Peyer's patch (tissue), 4 donors: ENCODE results near the gene SLX1B. TPM values are rescaled to one million over a fixed set of nuclear protein-coding genes. Genes with fewer than 3 reads are reported as not detected.
"Not testable (repeated sequence)": the region's sequence is repeated elsewhere in the genome, so short reads cannot be mapped to it uniquely, and the experiment has no call there.

Experiments
- DNase-seq, 3 donors: peaks; one replicate each; pipeline ENCODE4 v3.0.0-alpha.2; 2017 to 2019
- H3K27ac ChIP-seq, 4 donors: fragments of 200-600 bp; sonication (generic); one replicate each; pipeline ENCODE4 v1.5.1; 2016 to 2019
- H3K27me3 ChIP-seq, 2 donors: fragments of 200-600 bp; sonication (generic); one replicate each; pipeline ENCODE4 v1.5.1; 2019
- H3K36me3 ChIP-seq, 3 donors: fragments of 200-600 bp; sonication (generic); one replicate each; pipeline ENCODE4 v1.5.1; 2016 to 2019
- H3K4me1 ChIP-seq, 4 donors: fragments of 200-600 bp; sonication (generic); one replicate each; pipeline ENCODE4 v1.5.1; 2016 to 2019
- H3K4me3 ChIP-seq, 4 donors: fragments of 200-600 bp; sonication (generic); 1 replicate in 3 of 4; 2 replicates in 1 of 4; pipeline ENCODE4 v1.5.1; 2016 to 2019; ENCODE audit warnings: mild to moderate bottlenecking in 1 of 4
- H3K9me3 ChIP-seq, 4 donors: fragments of 200-600 bp; sonication (generic); one replicate each; pipeline ENCODE4 v1.5.1; 2016 to 2019; ENCODE audit warnings: mild to moderate bottlenecking in 1 of 4
- small RNA-seq, 2 donors: library from RNA; depleted of rRNA; stranded (forward); fragments of <200 nt; gene quantifications; one replicate each; pipeline ENCODE3, GENCODE V24; 2016
- total RNA-seq, 4 donors: library from RNA; depleted of rRNA; stranded (reverse); fragments of >200 nt; gene quantifications; one replicate each; pipeline ENCODE4 v1.1.0, GENCODE V29; 2016

The SLX1B gene
- total RNA-seq, 4 donors from 2014 or later, result 23.1 to 95.5 (median 36.5) TPM

DNA sequence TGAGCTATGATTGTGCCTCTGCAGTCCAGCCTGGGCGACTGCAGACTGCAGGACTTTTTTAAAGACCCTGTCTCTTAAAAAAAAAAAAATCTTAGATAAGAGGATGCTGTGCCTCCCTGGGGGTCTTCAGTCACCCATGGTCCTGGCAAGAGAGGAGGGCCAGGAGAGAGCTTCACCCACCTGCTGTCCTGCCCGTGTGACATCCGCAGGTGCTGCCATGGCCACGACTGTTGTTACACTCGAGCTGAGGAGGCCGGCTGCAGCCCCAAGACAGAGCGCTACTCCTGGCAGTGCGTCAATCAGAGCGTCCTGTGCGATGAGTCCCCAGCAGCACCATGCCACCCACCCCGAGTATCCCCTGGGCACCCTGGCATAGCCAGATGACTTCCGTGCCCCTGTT is 27.9 kb downstream of the SLX1B start:
- H3K4me1 ChIP-seq, H3K4me3 ChIP-seq, H3K36me3 ChIP-seq, H3K9me3 ChIP-seq, H3K27ac ChIP-seq, H3K27me3 ChIP-seq: not testable (repeated sequence)
- DNase-seq, result peak in 2 of 3 donors; percentile 0 to 22

DNA sequence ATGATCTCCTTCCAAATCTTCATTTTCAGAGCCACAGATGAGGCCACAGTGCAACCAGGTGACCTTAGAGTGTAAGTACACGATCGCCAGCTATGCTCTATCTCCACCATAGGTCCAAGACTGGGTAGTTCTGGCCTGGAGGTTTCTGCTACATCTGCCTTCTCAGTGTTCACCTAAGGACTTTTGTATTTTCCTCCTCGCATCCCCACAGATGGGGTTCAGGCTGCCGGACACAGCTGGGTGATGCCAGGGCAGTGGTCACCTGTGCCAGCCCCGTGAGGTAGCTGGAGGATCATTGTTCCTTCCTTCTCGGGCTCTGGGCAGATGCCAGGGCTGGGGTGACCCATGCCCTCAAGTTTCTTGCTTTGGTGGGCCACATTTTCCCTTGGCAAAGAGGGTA is 52.0 kb downstream of the SLX1B start, which contains the start of gene NPIPB12:
TSS of gene NPIPB12 (minus strand) at position 101 of the 400 bp plus-strand sequence.
- not testable (repeated sequence) for H3K9me3 ChIP-seq, H3K36me3 ChIP-seq, H3K4me3 ChIP-seq, H3K27ac ChIP-seq, H3K4me1 ChIP-seq, H3K27me3 ChIP-seq, DNase-seq

Small RNAs within 50 kb of the gene (small RNA-seq; reads per million reads assigned to genes)
- 0 reads per million in 2 donors for gene AC133555.2

Other genes starting within 250 kb of the SLX1B start
- gene NPIPB11, start 47.8 kb upstream of the SLX1B start, total RNA-seq, result 10 to 100 TPM in 1 of 4 donors, 1 to 10 TPM in 3; 1.4 to 16.1 (median 7.2) TPM
- gene BOLA2, start 182 bp upstream of the SLX1B start, total RNA-seq, result 10 to 100 TPM; 14.0 to 35.4 (median 24.0) TPM
- gene SULT1A4, start 5.4 kb downstream of the SLX1B start, total RNA-seq, result 100 to 1,000 TPM in 3 of 4 donors, 10 to 100 TPM in 1; 68.5 to 158 (median 121) TPM
- gene NPIPB12, start 51.9 kb downstream of the SLX1B start, total RNA-seq, result 100 to 1,000 TPM in 3 of 4 donors, 10 to 100 TPM in 1; 97.7 to 307 (median 168) TPM
- 10 to 100 TPM in 1 of 4 donors, 1 to 10 TPM in 3; 2.5 to 14.0 (median 2.8) TPM for gene SPN, start 208.7 kb downstream of the SLX1B start, total RNA-seq
- gene QPRT, start 224.6 kb downstream of the SLX1B start, total RNA-seq, result 10 to 100 TPM; 40.4 to 96.3 (median 47.4) TPM